ENCODE measurements around the gene TLK2.

TLK2 gene

DNA sequence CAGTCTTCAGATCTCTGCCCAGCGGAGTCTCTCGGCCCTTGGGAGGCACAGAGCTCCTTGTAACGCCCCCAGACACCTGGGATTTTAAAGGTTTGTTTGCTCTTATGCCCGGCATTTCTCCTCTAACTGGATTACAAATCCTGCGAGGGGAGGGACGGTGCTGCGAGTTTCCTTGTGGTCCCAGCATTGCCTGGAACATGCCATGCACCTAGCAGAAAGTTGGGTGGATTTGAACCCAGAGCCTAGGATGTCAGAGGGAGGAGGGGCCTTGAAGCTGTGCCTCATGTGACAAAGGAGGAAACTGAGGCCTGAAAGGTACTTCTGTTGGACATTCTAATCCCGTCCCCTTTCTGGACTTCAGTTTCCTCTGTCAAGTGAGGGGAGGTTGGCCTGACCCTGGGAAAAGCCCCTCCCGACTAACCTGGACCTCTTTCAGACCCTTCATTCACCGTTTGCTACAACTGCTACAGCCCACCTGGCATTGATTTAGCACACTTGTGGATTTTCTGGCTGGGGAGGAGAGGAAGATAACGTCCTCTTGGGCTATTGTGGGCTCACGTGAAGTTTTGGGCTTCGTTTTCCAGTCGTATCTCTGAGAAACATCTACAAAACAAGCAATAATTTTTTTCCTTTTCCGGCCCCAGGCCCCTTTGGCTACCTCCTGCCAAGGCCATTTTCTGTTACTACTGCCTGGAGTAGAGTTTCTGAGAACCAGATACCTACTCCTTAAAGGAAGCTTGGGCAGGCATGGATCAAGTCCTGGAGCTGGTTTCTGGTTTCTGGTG, 179.7 kb downstream of the TLK2 start:
- no peak for DNase-seq

DNA sequence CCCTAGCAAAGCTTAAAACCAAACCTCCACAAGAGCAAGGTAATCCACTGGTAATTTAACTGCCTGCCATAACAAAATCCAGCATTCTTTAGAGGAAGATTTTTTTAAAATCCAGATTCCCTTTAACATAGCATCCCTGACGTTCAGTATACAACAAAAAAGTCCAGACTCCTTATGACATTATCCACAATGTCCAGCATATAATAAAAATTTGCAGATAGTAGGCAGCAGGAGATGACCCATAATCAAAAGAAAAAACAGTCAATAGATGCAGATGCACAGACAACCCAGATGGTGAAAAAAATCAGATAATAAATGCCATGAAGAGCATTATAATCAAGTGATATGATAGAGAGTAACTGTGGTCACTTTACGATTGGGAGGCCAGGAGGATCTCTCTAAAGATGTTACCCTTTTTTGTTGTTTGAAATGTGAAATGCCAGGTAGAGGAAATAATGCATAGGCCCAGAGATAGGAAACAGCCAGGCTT, 182.0 kb downstream of the TLK2 start:
- no peak for DNase-seq

DNA sequence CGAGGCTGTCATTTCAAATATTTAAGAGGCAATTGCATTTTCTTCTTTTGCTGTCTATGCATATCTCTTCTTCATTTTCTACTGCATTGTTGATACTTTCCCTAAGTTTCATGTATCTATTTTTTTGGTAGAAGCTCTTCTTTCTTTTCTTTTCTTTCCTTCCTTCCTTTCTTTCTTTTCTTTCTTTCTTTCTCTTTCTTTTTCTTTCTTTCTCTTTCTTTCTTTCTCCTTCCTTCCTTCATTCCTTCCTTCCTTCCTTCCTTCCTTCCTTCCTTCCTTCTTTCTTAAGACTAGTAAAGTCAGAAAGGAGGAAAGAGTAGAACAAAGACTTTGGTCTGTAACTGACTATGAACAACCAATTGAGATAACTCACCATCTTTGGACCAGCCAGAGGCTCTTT, 182.7 kb downstream of the TLK2 start:
- DNase-seq: no peak

DNA sequence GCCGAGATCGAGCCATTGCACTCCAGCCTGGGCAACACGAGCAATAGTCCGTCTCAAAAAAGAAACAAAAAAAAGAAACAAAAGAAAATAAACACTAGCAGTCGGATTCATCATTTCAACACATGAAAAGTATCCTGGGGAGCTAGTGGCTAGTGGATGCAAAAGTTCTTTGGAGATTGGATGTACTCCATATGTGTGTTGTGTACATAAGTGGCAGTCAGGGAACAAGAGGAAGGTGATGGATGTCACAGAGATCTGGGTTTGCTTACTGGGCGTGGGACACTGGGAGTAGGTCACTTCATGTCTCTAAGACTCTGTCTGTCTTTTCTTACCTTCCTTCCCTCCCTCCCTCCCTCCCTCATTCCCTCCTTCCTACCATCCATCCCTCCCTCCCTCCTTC, 184.2 kb downstream of the TLK2 start:
- no peak for DNase-seq

Data from activated T-cell treated with anti-CD3 and anti-CD28 coated beads, Interleukin-2, amount 50 U/mL, for 1 hour (primary cell).